SU-DHL-6 (cell line): Measurements from ENCODE around the gene HECTD2.

Source experiments
- EZH2phosphoT487 ChIP-seq: fragments of 200-600 bp; sonication (generic), shearing (Covaris generic); conservative IDR thresholded peaks from 2 replicates; pipeline ENCODE4 v1.6.1; 2018; ENCODE audit warnings: mild to moderate bottlenecking, antibody characterized with exemption, low read length, moderate library complexity, mixed read lengths
- TF ChIP-seq, protein P1 (sequence below): fragments of 200-600 bp; sonication (generic); IDR thresholded peaks from one replicate; pipeline ENCODE4 v1.5.1; 2017; ENCODE audit warnings: antibody characterized with exemption, mild to moderate bottlenecking, low read length, moderate library complexity; ENCODE audit not compliant: insufficient read depth, poor library complexity, severe bottlenecking

DNA sequence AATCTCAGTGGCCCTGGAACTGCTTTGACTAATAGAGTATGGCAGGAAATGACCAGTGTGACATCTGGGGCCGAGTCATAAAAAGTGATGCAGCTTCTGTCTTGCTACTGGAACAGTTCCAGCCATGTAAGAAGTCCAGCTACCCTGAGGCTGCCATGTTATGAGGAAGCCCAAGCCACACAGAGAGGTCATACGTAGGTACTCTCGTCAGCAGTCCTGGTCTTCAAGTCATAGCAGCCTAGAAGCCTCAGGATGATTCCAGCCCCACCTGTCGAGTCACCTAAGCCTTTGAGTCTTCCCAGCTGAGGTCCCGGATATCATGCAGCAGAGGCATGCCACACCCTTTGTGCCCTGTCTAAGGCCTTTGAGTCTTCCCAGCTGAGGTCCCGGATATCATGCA is 130.6 kb downstream of the HECTD2 start:
- TF ChIP-seq, protein P1, sequence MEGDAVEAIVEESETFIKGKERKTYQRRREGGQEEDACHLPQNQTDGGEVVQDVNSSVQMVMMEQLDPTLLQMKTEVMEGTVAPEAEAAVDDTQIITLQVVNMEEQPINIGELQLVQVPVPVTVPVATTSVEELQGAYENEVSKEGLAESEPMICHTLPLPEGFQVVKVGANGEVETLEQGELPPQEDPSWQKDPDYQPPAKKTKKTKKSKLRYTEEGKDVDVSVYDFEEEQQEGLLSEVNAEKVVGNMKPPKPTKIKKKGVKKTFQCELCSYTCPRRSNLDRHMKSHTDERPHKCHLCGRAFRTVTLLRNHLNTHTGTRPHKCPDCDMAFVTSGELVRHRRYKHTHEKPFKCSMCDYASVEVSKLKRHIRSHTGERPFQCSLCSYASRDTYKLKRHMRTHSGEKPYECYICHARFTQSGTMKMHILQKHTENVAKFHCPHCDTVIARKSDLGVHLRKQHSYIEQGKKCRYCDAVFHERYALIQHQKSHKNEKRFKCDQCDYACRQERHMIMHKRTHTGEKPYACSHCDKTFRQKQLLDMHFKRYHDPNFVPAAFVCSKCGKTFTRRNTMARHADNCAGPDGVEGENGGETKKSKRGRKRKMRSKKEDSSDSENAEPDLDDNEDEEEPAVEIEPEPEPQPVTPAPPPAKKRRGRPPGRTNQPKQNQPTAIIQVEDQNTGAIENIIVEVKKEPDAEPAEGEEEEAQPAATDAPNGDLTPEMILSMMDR, result no peak
- no peak for TF ChIP-seq EZH2phosphoT487
